ENCODE results near the gene NSDHL. TPM values are rescaled to one million over a fixed set of nuclear protein-coding genes. Genes with fewer than 3 reads are reported as not detected.

The NSDHL gene
- total RNA-seq, 1 experiment from 2014 or later, result 13.7 TPM

GRCh38 chrX:152843852-152844251 lies 13.0 kb downstream of the NSDHL start:
- Mint-ChIP-seq H3K4me3 (ENCODE audit: unreplicated experiment) (no peak overlapping the region), H3K4me1 (ENCODE audit: insufficient read depth, unreplicated experiment) (no peaks in the 10 kb centered on the region), H3K36me3 (ENCODE audit: insufficient read depth, unreplicated experiment) (peaks cover 30% of the 10 kb centered on the region), H3K9me3 (ENCODE audit: unreplicated experiment) (no peaks in the 10 kb centered on the region), H3K27me3 (ENCODE audit: insufficient read depth, unreplicated experiment) (no peaks in the 10 kb centered on the region), H3K27ac (ENCODE audit: low read depth, unreplicated experiment) (no peak overlapping the region)
- intact Hi-C loops (cut with micrococcal nuclease), result no loop called here
- no peak for TF ChIP-seq CTCF (IDR thresholded peaks at IDR 0.05; ENCODE audit: unreplicated experiment)
- CTCF ChIA-PET, result interaction anchor here (0.6 to 1.2 kb wide), 2 partner anchors 23 to 840 kb away, joined by 3 to 4 read pairs; no protein-coding TSS in a partner anchor
- no TSS peak for BruUV-seq (replicated peaks)
- POLR2A ChIA-PET, result no interaction called here
- DNase-seq (ENCODE audit: unreplicated experiment), result no peak

DNA sequence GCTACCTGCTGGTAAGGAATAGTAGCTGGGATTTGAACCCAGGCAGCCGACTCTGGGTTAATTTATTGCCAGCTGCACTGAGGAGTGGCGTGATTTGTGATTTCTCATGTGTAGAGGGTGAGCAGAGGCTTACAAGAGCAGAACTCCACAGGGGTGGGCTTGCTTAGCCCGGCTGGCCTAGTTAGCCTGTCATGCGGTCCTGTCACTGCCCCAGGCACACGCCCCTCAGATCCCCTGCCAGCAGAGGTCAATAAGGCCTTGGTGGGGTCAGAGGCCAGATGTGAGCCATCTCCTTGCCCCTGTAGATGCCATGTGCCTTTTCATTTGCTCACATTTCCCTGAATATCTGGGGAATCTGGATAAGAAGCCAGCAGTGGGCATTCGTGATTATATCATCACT lies 13.4 kb downstream of the NSDHL start:
- H3K27me3 Mint-ChIP-seq (ENCODE audit: insufficient read depth, unreplicated experiment), result no peaks in the 10 kb centered on the region
- no TSS peak for BruUV-seq (replicated peaks)
- intact Hi-C loops (cut with micrococcal nuclease), result no loop called here
- H3K27ac Mint-ChIP-seq (ENCODE audit: low read depth, unreplicated experiment), result no peak overlapping the region
- peaks cover 30% of the 10 kb centered on the region for H3K36me3 Mint-ChIP-seq (ENCODE audit: insufficient read depth, unreplicated experiment)
- no peak overlapping the region for H3K4me3 Mint-ChIP-seq (ENCODE audit: unreplicated experiment)
- CTCF ChIA-PET, result interaction anchor here (0.6 to 1.2 kb wide), 2 partner anchors 23 to 840 kb away, joined by 3 to 4 read pairs; no protein-coding TSS in a partner anchor
- POLR2A ChIA-PET, result no interaction called here
- H3K9me3 Mint-ChIP-seq (ENCODE audit: unreplicated experiment), result no peaks in the 10 kb centered on the region
- TF ChIP-seq CTCF (IDR thresholded peaks at IDR 0.05; ENCODE audit: unreplicated experiment), result no peak
- H3K4me1 Mint-ChIP-seq (ENCODE audit: insufficient read depth, unreplicated experiment), result no peaks in the 10 kb centered on the region
- DNase-seq (ENCODE audit: unreplicated experiment), result no peak

DNA sequence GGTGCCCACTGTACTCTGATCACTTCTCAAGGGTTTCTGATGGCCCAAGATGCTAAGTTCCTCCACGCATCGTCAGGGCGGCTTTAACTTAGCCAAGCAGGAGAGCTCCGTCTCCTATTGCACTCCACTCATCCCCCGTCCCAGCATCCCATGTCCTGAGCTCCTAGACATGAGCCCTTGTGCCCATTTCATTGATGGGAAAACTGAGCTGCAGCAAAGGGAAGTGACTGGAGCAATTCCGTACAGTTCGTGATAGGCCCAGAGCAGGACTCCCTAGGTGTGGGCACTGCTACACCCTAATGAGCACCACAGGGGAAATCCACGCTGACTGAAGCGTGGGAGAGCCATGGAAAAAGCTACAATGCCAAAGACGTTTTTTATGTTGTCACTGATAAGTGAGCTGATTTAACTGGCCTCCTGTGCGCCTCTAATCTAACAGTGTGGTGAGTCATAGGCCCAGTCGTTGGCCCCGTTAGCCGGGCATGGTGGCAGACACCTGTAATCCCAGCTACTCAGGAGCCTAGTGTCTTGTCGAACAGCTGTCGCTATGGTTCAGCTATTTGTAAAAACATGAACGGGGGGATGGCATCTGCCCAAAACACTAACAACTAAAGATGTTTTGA lies 14.9 kb downstream of the NSDHL start:
- intact Hi-C loops (cut with micrococcal nuclease), result no loop called here
- Mint-ChIP-seq H3K27me3 (ENCODE audit: insufficient read depth, unreplicated experiment) (no peaks in the 10 kb centered on the region), H3K4me1 (ENCODE audit: insufficient read depth, unreplicated experiment) (no peaks in the 10 kb centered on the region), H3K4me3 (ENCODE audit: unreplicated experiment) (no peak overlapping the region), H3K27ac (ENCODE audit: low read depth, unreplicated experiment) (no peak overlapping the region), H3K9me3 (ENCODE audit: unreplicated experiment) (no peaks in the 10 kb centered on the region), H3K36me3 (ENCODE audit: insufficient read depth, unreplicated experiment) (peaks cover 31% of the 10 kb centered on the region)
- no peak for TF ChIP-seq CTCF (IDR thresholded peaks at IDR 0.05; ENCODE audit: unreplicated experiment)
- ChIA-PET POLR2A (no interaction called here), CTCF (interaction anchor here (0.5 to 1.1 kb wide), 4 partner anchors 32 to 1435 kb away, joined by 3 to 4 read pairs (median 4); no protein-coding TSS in a partner anchor)
- DNase-seq (ENCODE audit: unreplicated experiment), result no peak
- no TSS peak for BruUV-seq (replicated peaks)

DNA sequence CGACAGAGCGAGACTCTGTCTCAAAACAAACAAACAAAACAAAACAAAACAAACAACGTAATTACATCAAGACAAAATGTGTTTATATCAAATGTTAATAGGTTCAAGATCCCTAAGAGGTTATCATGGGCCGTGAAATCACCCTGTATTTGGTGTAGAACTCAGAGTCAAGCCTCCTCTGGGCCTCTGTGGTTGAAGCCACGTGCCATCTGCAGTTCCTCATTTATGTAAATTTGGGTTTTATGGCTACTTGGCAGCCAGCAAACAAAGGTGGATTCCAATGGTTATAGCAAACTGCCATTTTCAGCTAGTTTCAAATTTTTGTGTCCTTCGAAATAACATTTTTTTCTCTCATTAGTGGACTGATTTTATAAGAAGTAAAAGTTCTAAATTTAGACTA lies 16.4 kb downstream of the NSDHL start:
- intact Hi-C loops (cut with micrococcal nuclease), result no loop called here
- no peaks in the 10 kb centered on the region for H3K27me3 Mint-ChIP-seq (ENCODE audit: insufficient read depth, unreplicated experiment)
- H3K4me3 Mint-ChIP-seq (ENCODE audit: unreplicated experiment), result no peak overlapping the region
- POLR2A ChIA-PET, result no interaction called here
- BruUV-seq (replicated peaks), result no TSS peak
- peaks cover 29% of the 10 kb centered on the region for H3K36me3 Mint-ChIP-seq (ENCODE audit: insufficient read depth, unreplicated experiment)
- CTCF ChIA-PET, result no interaction called here
- no peak for DNase-seq (ENCODE audit: unreplicated experiment)
- TF ChIP-seq CTCF (IDR thresholded peaks at IDR 0.05; ENCODE audit: unreplicated experiment), result no peak
- no peak overlapping the region for H3K27ac Mint-ChIP-seq (ENCODE audit: low read depth, unreplicated experiment)
- H3K9me3 Mint-ChIP-seq (ENCODE audit: unreplicated experiment), result peaks cover 7% of the 10 kb centered on the region
- H3K4me1 Mint-ChIP-seq (ENCODE audit: insufficient read depth, unreplicated experiment), result no peaks in the 10 kb centered on the region
